Measurements from ENCODE around the gene DCC.
"Not testable (repeated sequence)": the region's sequence is repeated elsewhere in the genome, so short reads cannot be mapped to it uniquely, and the experiment has no call there.

DCC gene

DNA sequence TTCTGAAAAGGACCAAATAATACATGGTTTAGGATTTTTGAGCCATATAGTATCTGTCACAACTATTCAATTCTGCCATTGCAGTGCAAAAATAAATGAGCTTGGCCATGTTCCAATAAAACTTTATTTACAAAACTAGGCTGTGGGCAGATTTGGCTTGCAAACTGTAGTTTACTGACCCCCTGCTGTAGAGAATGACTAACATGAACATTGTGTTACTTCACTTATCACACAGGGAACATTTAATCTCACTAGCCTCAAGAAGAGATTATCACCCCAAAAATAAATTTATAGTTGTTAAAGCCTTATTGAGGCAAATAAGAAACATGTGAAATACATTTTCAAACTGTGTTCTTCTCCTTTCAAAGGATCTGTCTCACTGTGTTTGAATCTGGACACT is 1118.3 kb downstream of the DCC start:
- no peak for DNase-seq

DNA sequence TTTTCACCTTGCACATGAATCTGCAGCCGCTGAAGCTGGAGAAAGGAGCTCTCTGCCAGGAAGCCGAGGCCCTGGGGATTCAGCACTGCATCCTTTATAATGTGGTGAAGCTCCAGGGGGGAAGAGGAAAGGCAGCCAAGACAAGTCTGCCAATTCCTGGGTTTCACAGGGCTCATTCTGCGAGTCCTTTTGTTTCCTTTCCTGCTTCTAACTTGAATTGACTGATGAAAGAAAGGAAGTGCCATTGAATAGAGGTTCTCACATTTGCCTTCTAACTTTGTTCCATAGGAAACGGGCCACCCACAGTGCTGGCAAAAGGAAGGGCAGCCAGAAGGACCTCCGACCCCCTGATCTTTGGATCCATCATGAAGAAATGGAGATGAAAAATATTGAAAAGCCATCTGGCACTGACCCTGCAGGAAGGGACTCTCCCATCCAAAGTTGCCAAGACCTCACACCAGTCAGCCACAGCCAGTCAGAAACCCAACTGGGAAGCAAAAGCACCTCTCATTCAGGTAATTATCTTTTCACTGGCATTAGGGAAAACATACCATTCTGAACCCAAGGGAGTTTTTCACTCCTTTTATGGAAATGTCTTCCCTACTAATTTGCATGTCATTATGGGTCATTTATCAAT is 1119.1 kb downstream of the DCC start:
- no peak for DNase-seq

DNA sequence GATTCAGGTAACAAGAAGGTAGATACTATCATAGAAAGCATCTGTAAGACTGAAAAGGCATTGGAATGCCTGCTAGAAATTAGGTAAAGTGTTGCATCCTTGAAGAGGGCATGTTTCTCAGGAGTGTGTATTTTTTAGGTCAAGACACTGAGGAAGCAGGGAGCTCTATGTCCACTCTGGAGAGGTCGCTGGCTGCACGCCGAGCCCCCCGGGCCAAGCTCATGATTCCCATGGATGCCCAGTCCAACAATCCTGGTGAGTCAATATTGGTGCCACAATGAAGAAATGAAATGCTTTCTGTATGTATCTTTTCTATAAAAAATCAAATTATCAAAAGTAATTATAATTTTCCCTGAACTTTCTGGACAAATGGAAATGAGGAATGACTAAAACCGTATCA is 1127.8 kb downstream of the DCC start:
- no peak for DNase-seq

DNA sequence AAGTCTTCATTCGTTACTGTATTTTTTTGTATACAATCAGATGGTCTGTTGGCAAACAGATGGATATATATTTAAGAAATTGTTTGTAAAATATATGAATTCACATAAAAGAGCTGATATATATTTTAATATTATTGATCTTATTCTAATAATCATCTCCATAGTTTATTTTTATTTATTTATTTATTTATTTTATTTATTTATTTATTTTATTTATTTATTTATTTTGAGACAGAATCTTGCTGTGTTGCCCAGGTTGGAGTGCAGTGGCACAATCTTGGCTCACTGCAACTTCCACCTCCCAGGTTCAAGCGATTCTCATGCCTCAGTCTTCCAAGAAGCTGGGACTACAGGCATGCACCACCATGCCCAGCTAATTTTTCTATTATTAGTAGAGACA is 1128.2 kb downstream of the DCC start:
- DNase-seq: not testable (repeated sequence)

DNA sequence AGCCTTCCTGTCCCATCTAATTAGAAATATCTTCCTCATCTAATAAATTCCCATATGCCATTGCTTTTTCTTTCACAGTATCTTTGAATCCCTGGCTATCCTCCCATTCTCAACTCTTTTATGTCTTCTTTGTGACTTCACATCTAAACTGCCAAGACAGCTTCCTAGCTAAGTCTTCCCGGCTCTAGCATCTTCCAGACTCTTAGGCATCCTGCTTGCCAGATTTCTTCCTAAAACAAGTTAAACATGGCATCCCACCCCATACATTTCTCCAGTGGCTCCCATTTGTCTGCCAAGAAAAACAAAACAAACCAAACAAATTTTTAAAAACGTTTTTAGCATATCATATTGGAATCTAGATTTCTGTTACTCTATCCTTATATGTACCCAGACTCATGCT is 1132.5 kb downstream of the DCC start:
- DNase-seq: no peak

DNA sequence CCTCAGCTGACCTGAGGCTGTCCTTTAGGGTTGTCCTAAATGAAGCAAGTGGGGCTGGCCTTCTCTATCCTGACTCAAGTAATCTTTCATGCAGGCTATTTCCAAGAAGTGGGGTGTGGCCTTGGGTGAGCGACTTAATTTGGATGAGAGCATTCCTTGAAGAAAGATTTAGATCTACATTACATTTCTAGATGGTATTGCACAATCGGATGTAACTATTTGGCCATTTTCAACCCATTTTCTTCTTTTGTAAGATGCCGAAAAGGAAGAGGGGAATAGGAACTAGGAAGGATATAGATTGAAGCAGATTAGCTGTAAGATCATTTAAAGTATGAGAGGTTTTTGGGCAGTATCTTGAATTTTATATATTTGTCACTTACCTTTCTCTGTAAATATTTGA is 1138.2 kb downstream of the DCC start:
- no peak for DNase-seq

DNA sequence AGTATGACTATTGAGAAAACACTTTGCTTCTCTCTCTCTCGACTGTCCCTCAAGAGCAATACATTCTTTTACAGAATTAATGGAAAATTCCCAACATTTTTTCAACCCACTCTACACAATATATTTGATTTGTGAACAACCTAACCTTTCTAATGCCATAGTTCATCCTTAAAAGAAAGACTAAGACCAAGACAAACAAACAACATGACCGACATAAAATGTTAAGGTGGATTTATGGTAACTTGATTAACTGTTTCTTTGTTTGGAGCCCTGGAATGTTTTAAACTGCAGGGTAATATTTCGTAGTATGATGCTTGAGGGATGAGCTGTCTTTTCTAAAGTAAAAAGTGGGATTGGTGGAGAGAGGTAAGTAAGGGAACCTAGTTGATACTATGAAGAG is 1146.3 kb downstream of the DCC start:
- no peak for DNase-seq

DNA sequence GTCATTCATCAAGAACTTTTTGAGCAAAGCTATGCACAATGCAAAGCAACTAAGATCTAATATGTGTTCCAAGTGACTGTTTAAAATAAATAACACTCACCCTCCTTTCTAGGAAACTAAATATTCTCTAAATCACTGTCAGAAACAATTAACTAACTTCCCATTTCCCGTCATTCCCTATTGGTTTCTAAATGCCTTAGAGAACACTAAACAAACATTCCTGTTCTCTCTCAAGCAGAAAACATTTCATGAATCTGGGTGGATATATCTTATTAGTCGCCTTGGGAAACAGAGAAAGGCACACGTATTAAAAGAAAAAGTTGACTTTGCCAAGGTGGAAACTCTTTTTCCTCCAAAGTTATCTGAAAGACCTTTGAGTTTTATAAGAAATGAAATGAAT is 1149.3 kb downstream of the DCC start:
- no peak for DNase-seq

DNA sequence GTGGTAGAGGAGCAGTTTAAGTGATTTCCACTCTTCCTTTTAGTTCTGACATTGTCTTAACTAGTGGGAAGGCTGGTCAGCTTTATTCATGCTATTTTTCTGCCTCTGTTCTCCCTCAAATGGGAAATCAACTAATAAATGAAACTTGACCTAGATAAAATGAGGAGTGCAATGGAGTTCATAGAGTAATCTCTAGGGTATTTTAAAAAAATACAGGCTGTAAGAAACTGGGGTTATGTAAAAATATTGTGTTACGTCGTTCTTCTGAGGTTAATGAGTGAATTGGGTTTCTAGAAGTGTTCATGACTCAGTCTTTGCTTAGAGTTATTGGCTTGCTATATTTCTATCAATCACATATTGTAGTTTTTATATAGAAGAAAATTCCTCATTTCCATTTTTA is 1150.0 kb downstream of the DCC start:
- DNase-seq: no peak

DNA sequence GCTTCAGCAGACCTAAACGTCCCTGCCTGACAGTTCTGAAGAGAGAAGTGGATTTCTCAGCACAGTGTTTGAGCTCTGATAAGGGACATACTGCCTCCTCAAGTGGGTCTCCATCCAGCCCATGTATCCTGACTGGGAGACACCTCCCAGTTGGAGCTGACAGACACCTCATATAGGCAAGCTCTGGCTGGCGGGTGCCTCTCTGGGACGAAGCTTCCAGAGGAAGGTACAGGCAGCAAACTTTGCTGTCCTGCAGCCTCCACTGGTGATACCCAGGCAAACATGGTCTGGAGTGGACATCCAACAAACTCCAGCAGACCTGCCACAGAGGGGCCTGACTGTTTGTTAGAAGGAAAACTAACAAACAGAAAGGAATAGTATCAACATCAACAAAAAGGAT is 1156.0 kb downstream of the DCC start:
- DNase-seq: no peak

DNA sequence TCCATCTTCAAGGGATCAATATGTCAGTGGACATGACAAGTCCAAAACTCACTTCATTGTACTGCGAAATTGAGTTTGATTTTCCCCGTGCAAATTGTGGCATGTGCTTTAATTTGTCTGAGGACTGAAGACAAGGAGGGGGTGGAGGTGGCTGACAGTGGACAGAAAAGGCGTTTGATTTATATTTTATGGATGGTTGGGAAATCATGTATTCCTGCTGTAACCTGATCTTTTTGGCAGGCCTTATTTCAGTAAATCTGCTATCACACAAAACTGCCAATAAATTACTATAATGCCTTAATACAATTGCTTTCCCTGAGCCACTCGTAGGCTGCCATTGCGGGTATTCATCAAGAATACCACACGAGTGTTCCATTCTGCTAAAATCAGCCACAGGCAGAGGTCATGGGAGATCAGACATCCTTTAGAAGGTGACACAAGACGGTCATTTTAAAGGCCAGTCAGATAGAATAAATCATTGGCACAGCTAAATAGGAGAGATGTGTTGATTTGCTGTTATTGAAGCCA is 1164.0 kb downstream of the DCC start:
- no peak for DNase-seq

DNA sequence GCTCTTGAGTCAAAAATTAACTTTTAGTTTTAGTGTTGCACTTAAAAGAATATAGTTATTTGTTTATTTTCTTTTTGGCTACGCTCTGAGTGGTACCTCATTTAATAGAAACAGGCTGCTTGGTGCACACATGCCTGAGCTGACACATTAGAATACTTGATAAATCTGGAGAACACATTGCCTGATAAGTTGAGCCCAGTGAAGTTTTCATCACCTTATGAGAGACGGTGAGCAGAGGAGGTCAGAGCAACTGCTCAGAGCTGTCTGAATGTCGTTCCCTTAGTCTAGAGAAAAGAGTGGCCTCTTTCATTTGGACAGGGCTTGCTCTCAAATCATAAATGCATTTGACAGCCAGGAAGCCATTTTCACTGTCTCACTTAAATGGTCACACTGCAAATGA is 1168.5 kb downstream of the DCC start:
- DNase-seq: no peak

DNA sequence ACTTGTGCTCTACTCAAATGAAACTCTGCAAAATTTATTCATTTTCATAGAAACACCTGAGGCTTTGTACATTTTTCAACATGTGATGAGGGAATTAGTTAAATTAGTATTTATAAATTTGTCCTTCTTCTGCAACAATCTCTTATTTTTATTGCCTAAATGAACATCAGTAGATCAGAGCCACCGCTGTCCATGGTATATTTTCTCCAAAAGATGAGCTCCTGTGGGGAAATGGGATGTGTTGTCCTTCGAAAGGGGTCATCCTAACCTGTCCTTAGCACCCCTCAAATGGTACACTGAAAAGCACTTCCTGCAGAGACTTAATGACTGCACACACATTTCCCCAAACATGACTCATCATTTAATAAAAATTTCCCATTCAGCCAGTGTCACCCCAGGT is 1169.9 kb downstream of the DCC start:
- DNase-seq: no peak

DNA sequence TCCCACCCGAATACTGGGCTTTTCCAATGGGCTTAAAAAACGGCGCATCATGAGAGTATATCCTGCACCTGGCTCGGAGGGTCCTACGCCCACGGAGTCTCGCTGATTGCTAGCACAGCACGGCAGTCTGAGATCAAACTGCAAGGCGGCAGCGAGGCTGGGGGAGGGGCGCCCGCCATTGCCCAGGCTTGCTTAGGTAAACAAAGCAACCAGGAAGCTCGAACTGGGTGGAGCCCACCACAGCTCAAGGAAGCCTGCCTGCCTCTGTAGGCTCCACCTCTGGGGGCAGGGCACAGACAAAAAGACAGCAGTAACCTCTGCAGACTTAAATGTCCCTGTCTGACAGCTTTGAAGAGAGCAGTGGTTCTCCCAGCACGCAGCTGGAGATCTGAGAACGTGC is 1171.7 kb downstream of the DCC start:
- DNase-seq: not testable (repeated sequence)

DNA sequence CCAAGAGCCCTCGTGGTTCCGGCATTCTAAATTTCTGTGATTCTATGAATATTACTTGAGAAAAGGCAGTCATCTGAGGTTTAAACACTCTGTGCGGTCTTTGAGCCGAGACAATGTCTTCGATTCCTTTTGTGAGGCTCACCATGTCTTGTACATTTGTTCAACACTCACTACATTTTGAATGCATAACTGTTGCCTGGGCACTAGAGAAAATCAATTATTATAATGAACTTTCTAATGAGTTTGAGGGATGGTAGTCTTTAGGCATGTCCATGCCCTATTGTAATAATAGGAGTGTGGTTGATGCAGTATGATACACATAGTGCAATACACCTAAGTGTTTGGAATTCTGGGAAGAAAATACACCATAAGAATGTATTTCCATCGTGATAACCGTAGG is 1181.1 kb downstream of the DCC start:
- DNase-seq: no peak

DNA sequence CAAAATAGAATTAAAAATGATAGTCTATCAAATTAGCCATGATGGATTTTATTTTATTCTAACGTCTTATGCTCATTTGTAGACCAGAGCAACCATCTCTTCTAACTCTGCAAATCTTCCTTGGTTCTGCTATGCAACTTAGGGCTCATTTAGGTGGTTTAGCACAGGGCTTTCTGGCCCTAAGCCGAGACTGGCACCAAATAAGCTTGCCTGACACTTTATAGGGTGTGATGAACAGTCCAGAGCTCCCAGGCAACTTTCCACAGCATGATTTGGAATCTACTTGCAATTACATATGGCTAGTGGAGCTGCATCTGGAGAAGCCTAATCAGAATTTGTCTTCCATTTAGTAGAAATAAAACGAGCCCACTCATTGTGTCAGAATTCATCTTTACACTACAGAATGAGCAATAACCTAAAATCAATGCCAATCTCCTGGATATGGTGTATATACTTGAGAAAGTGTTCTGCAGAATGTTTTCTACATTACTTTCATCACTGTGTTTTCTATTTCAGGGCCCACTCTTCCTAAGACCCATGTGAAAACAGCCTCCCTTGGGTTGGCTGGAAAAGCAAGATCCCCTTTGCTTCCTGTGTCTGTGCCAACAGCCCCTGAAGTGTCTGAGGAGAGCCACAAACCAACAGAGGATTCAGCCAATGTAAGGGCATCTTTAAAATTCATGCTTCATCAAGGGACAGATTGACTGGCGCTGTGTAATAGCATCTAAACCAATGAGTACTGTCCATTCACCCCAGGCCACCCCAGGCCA is 1186.3 kb downstream of the DCC start:
- no peak for DNase-seq

DNA sequence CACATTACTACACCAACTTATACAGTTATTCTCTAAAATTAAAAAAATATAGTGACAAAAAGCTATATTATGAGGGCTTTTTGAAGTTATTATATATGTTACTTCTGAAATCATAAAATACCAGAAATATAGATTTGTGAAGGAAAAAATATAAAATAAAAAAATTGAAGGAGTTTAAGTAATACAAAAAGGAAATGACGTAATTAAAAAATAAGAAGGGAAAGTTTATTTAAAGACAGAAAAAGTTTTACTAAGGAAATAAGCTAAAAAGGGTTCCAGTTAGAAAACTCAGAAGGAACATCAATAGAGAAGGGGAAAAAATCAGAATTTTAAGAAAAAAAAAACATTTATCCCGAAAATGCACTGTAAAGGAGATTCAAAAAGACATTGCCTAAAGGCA is 1187.4 kb downstream of the DCC start:
- DNase-seq: no peak

DNA sequence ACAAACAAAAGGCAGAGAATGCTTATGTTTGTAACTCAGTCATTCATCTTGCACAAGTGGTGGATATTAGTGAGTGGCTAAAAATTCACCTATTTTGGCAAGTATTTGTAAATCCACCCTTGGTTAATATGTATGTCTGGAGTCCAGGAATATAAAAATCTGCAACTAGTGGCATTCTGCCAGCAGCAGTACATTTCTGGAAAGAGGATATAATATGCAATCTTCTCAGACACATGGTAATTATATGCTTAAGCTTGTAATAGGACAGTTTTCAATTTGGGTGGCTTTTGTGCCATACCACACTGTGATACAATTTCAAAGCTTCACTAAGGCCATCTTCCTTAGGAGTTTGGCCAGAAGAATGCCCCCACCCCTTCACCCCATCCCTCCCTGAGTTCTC is 1191.2 kb downstream of the DCC start:
- no peak for DNase-seq

DNA sequence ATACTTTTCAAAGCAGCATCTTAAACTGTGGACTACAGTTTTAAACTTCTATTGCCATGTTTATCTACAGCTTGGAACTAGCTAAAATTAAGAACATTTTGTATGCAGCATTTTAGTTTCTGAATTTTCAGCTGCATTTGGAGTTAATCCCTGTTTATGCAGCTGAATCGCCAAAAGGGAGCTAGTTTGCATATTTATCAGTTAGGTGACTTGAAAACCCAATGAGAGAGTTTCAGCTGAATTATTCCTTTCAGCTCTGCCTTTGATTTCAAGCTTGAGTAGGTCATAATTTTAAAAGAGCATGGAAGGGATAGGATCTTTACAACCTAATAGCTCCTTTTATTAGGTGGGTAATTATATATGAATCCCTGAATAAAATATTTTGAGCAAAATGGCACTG is 1191.9 kb downstream of the DCC start:
- DNase-seq: no peak

DNA sequence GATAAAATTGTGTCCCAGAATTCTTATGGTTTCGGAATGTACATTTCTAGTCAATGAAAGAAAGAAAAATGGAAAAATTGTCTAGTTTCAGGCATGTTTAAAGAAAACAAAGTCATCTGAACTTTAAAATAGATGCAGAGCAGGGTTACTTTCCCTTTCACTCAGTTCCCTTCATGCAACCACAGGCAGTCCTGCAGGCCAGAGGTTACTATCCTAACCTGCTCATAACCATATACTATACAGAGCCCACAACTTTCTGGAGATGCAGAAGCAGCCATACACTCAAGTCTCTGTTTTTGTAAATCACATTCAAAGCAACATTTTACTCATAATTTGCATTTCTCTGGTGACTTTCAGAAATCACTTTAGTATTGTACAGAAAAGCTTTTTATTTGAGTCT is 1194.2 kb downstream of the DCC start:
- DNase-seq: no peak

DNA sequence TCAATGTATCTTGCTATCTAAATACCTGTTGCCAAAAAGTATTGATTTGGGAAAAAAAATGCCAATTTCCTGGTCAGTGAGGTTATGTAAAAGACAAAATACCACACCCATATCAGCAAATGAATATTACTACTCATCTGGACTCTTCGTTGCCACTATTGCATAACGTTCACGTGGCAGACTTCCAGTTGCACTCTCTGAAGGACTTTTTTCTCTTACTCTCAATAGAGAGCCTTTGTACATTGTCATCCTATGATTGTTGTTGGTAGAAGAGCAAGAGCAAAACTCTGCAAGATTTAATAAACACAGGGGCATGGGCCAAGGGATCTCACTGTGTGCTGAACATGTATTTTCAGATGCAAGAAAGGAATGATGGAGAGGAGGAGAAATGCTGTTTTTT is 1194.7 kb downstream of the DCC start:
- DNase-seq: no peak

DNA sequence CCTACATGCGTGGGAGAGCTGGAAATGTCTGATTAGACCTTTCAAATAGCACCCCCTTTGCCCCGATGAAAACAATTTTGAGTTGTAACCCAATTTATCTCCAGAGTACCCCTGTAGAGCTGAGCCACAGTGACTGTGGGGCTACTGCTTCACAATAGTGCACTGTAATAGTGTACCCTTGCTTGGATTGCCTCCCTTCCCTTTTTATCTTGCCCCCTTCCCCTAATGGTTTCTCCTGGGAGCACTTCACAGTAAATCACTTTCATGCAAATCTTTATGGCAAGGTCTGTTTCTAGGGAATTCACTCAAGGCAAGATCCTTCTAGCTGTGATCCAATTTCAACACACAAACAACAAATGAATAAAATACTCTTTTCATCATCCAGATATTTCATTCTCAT is 1196.9 kb downstream of the DCC start:
- DNase-seq: no peak

DNA sequence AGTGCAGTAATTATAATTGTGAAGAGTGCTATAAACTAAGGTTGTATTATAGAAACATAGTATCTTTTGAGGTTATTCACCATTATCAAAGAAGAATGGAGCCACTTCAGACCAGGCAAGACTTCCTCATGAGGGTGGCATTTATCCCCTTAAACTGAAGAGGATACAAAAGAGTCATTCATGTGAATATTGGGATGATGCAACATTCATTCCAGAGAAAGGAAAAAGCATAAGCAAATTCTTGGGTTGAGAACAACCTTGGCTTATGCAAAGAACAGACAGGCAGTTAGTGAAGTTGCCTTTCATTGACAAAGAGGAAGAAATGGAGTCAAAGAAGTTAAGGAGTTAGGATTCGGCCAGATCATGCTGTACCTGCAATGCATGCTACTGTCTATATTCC is 1201.9 kb downstream of the DCC start:
- DNase-seq: no peak

DNA sequence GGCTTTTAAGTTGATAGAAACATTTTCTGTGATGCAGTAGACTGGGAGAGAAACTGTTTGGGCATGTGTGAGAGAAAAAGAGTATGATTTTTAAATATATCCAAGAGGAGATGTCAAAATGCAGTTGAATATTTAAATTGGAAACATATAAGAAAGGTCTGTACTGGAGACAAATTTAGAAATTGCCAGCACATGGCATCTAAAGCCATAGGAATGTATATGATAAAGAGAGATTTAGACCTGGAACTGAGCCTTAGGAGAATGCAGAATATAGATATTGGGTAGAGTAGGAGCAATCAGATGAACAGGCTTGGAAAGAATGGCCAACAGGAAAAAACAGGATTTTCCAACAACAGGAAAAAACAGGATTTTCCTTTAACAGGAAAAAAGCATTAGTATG is 1203.7 kb downstream of the DCC start:
- DNase-seq: no peak

DNA sequence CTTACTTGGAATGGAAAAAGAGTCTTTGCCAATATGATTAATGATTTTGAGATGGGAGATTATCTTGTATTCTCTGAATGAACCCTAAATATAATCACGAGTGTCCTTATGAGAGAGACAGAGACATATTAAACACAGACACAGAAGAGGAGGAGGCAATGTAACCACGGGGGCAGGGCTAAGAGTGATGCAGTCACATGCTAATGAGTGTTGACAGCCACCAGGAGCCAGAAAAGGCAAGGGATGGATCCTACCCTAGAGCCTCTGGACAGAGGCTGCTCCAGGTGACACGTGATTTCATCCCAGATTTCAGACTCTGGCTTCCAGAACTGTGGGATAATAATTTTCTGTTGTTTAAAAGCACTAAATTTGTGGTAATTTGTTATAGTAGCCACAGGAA is 1204.9 kb downstream of the DCC start:
- DNase-seq: no peak

Data from right forelimb (tissue), 1 donor.